HG03457 (cell line): Measurements from ENCODE around the gene KIT.

Experiments used
- ATAC-seq: cut with Tn5 transposase; IDR thresholded peaks from one replicate; pipeline ENCODE4 v1.9.1; 2021; ENCODE audit warnings: moderate number of reproducible peaks; ENCODE audit not compliant: unreplicated experiment

Gene KIT

GRCh38 chr4:54700986-54701385, 43.2 kb downstream of the KIT start:
- ATAC-seq, result no peak

GRCh38 chr4:54703182-54703581, 45.4 kb downstream of the KIT start:
- ATAC-seq, result no peak

- ATAC-seq, result no peak
Measured at GRCh38 chr4:54707406-54707805, 49.6 kb downstream of the KIT start.

- ATAC-seq, result no peak
Measured at GRCh38 chr4:54708339-54709279, 50.9 kb downstream of the KIT start.

GRCh38 chr4:54709400-54709799, 51.6 kb downstream of the KIT start:
- ATAC-seq, result no peak

- no peak for ATAC-seq
Measured at GRCh38 chr4:54712206-54712605, 54.4 kb downstream of the KIT start.

GRCh38 chr4:54714631-54715030, 56.9 kb downstream of the KIT start:
- ATAC-seq, result no peak

GRCh38 chr4:54716478-54717065, 58.8 kb downstream of the KIT start:
- no peak for ATAC-seq

- ATAC-seq, result no peak
Measured at GRCh38 chr4:54717694-54718093, 59.9 kb downstream of the KIT start.

- ATAC-seq, result no peak
Measured at GRCh38 chr4:54719378-54719777, 61.6 kb downstream of the KIT start.

GRCh38 chr4:54723220-54723619, 65.5 kb downstream of the KIT start:
- no peak for ATAC-seq

GRCh38 chr4:54723820-54724219, 66.1 kb downstream of the KIT start:
- ATAC-seq, result no peak

GRCh38 chr4:54726907-54727306, 69.2 kb downstream of the KIT start:
- no peak for ATAC-seq

GRCh38 chr4:54727346-54727745, 69.6 kb downstream of the KIT start:
- ATAC-seq, result peak; percentile 70

- ATAC-seq, result no peak
Measured at GRCh38 chr4:54728368-54728767, 70.6 kb downstream of the KIT start.

- ATAC-seq, result no peak
Measured at GRCh38 chr4:54729256-54729655, 71.5 kb downstream of the KIT start.

GRCh38 chr4:54730581-54730980, 72.8 kb downstream of the KIT start:
- ATAC-seq, result no peak

GRCh38 chr4:54731552-54731951, 73.8 kb downstream of the KIT start:
- no peak for ATAC-seq

GRCh38 chr4:54731976-54732375, 74.2 kb downstream of the KIT start:
- no peak for ATAC-seq

- no peak for ATAC-seq
Measured at GRCh38 chr4:54737421-54737820, 79.7 kb downstream of the KIT start.

- no peak for ATAC-seq
Measured at GRCh38 chr4:54741202-54741601, 83.4 kb downstream of the KIT start.

GRCh38 chr4:54742636-54743399, 85.1 kb downstream of the KIT start:
- ATAC-seq, result no peak
